Measurements from ENCODE around the gene TCTN3.
A peak's percentile ranks its signal among the peaks of the same experiment; 100 is the strongest.

- TF ChIP-seq CTCF (tag by site-specific recombination; IDR thresholded peaks at IDR 0.05) (no peak), ZNF785 (tag by site-specific recombination; IDR thresholded peaks at IDR 0.05) (no peak), ZNF423 (tag by site-specific recombination; IDR thresholded peaks at IDR 0.05) (peak; percentile 58; the same call in 1 of the 2 replicates), YY1 (tag by site-specific recombination; IDR thresholded peaks at IDR 0.05) (peak; percentile 33; the same call in 1 of the 2 replicates)
Measured at GRCh38 chr10:95656291-95657164, 37.2 kb downstream of the TCTN3 start, which contains the start of gene ALDH18A1.

Measured in HEK293 (cell line).